DOHH2 (cell line): ENCODE results near the gene FN3KRP.

ENCODE experiments used
- EZH2phosphoT487 ChIP-seq: fragments of 200-600 bp; sonication (generic); IDR thresholded peaks from 2 replicates; pipeline ENCODE4 v1.6.1; 2017; ENCODE audit warnings: borderline replicate concordance, mild to moderate bottlenecking, antibody characterized with exemption, low read length, moderate library complexity, mixed read lengths
- TF ChIP-seq, protein P1 (sequence below): fragments of 200-600 bp; sonication (generic); IDR thresholded peaks from one replicate; pipeline ENCODE4 v1.5.1; 2014; ENCODE audit warnings: antibody characterized with exemption, mild to moderate bottlenecking, low read depth, low read length; ENCODE audit not compliant: poor library complexity, severe bottlenecking

DNA sequence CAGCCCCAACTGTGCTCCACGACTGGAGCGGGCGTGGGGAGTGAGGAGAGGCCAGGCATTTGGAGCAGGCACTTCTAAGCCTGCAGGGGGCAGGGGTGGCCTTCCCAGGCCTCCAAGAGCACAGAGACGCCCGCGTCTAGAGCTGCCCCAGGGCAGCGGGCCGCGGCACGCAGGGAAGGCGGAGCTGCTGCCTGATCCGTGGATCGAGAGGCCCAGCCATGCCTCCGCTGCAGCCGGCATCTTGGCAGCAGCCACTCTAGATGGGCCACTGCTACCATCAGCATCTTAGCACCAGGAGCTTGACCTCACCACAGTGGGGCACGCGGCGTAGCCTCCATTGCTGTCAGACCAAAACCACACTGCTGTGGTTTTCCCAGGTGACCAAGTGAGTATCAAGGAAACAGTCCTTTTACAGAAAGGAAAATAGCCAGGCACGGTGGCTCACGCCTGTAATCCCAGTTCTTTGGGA lies 47.8 kb upstream of the FN3KRP start:
- TF ChIP-seq, protein P1, sequence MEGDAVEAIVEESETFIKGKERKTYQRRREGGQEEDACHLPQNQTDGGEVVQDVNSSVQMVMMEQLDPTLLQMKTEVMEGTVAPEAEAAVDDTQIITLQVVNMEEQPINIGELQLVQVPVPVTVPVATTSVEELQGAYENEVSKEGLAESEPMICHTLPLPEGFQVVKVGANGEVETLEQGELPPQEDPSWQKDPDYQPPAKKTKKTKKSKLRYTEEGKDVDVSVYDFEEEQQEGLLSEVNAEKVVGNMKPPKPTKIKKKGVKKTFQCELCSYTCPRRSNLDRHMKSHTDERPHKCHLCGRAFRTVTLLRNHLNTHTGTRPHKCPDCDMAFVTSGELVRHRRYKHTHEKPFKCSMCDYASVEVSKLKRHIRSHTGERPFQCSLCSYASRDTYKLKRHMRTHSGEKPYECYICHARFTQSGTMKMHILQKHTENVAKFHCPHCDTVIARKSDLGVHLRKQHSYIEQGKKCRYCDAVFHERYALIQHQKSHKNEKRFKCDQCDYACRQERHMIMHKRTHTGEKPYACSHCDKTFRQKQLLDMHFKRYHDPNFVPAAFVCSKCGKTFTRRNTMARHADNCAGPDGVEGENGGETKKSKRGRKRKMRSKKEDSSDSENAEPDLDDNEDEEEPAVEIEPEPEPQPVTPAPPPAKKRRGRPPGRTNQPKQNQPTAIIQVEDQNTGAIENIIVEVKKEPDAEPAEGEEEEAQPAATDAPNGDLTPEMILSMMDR: peak; percentile 53
- TF ChIP-seq EZH2phosphoT487: no peak
